DOHH2 (cell line): ENCODE results near the gene GABRR2.
"Not testable (repeated sequence)": the region's sequence is repeated elsewhere in the genome, so short reads cannot be mapped to it uniquely, and the experiment has no call there.

Experiments
- EZH2phosphoT487 ChIP-seq: fragments of 200-600 bp; sonication (generic); IDR thresholded peaks from 2 replicates; pipeline ENCODE4 v1.6.1; 2017; ENCODE audit warnings: borderline replicate concordance, mild to moderate bottlenecking, antibody characterized with exemption, low read length, moderate library complexity, mixed read lengths
- TF ChIP-seq, protein P1 (sequence below): fragments of 200-600 bp; sonication (generic); IDR thresholded peaks from one replicate; pipeline ENCODE4 v1.5.1; 2014; ENCODE audit warnings: antibody characterized with exemption, mild to moderate bottlenecking, low read depth, low read length; ENCODE audit not compliant: poor library complexity, severe bottlenecking

DNA sequence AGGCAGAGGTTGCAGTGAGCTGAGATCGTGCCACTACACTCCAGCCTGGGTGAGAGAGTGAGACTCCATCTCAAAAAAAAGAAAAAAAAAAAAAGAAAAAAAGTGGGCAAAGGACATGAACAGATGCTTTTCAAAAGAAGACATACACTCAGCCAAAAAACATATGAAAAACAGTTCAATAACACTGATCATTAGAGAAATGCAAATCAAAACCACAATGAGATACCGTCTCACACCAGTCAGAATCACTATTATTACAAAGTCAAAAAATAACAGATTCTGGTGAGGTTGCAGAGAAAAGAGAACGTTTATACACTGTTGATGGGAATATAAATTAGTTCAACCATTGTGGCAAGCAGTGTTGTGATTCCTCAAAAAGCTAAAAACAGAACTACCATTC lies 10.6 kb downstream of the GABRR2 start:
- TF ChIP-seq, protein P1, sequence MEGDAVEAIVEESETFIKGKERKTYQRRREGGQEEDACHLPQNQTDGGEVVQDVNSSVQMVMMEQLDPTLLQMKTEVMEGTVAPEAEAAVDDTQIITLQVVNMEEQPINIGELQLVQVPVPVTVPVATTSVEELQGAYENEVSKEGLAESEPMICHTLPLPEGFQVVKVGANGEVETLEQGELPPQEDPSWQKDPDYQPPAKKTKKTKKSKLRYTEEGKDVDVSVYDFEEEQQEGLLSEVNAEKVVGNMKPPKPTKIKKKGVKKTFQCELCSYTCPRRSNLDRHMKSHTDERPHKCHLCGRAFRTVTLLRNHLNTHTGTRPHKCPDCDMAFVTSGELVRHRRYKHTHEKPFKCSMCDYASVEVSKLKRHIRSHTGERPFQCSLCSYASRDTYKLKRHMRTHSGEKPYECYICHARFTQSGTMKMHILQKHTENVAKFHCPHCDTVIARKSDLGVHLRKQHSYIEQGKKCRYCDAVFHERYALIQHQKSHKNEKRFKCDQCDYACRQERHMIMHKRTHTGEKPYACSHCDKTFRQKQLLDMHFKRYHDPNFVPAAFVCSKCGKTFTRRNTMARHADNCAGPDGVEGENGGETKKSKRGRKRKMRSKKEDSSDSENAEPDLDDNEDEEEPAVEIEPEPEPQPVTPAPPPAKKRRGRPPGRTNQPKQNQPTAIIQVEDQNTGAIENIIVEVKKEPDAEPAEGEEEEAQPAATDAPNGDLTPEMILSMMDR = not testable (repeated sequence)
- TF ChIP-seq EZH2phosphoT487 = not testable (repeated sequence)
